HCT116 (cell line): ENCODE measurements around the gene ZNF154. TPM values are rescaled to one million over a fixed set of nuclear protein-coding genes. Genes with fewer than 3 reads are reported as not detected.

Source experiments
- ATAC-seq: fragments of 200-7000 bp; cut with Tn5 transposase; 2 replicates; pipeline ENCODE4 v1.9.1; 2020; ENCODE audit warnings: mild to moderate bottlenecking, moderate library complexity
- BruUV-seq: library from RNA; stranded (reverse); fragments of 400-500 nt; replicated peaks from 2 replicates; lab custom pipeline; 2021; lab: Mats Ljungman, UMichigan
- CTCF ChIA-PET: fragments of 300-600 bp; sonication (Branson Sonifier 250); formaldehyde crosslinking; loops from one replicate; lab custom pipeline; 2021; ENCODE audit warnings: antibody characterized with exemption; lab: Charles Lee
- POLR2A ChIA-PET: fragments of 300-600, 350-600 bp; sonication (Branson Sonifier 250); formaldehyde crosslinking; loops from one replicate; lab custom pipeline; 2021; ENCODE audit warnings: antibody characterized with exemption; lab: Charles Lee
- RAD21 ChIA-PET, 2 experiments: fragments of 300-600 bp; sonication (Branson Sonifier 250); formaldehyde crosslinking; loops; one replicate each; lab custom pipeline; 2023; ENCODE audit warnings: low total read pairs in 2 of 2; ENCODE audit not compliant: uncharacterized antibody in 2 of 2, unreplicated experiment in 2 of 2, low non-redundant PET in 1 of 2; lab: Charles Lee
- DNase-seq: peaks from one replicate; pipeline ENCODE4 v3.0.0-alpha.2; 2010; ENCODE audit warnings: low read depth, low spot score
- H2AFZ ChIP-seq: fragments of 200-600 bp; shearing (Covaris generic), sonication (generic); 2 replicates; pipeline ENCODE4 v1.6.1; 2017; ENCODE audit warnings: low read depth, mixed run types, mixed read lengths, antibody characterized with exemption, low read length; ENCODE audit not compliant: poor library complexity, severe bottlenecking
- H3K27ac ChIP-seq: 2 replicates; pipeline ENCODE4 v1.5.1; 2012; ENCODE audit warnings: low read depth, low read length
- H3K27me3 ChIP-seq: fragments of 200-600 bp; sonication (generic); 2 replicates; pipeline ENCODE4 v1.6.1; 2016; ENCODE audit warnings: mixed run types, low read length, mixed read lengths; ENCODE audit not compliant: insufficient read depth
- H3K36me3 ChIP-seq, 2 experiments: fragments of 200-500 bp in 1 of 2; fragments of 200-600 bp in 1 of 2; sonication (Bioruptor generic) in 1 of 2; sonication (generic) in 1 of 2; 2 replicates each; pipeline versions ENCODE4 v1.5.1 to v1.6.1; 2014 to 2016; ENCODE audit warnings: low read length in 2 of 2, inconsistent platforms in 1 of 2, mixed read lengths in 1 of 2, mixed run types in 1 of 2; ENCODE audit not compliant: insufficient read depth in 2 of 2, control insufficient read depth in 1 of 2
- H3K4me1 ChIP-seq, 2 experiments: fragments of 200-600 bp in 1 of 2; sonication (generic) in 1 of 2; 2 replicates each; pipeline versions ENCODE4 v1.5.1 to v1.6.1; 2012 to 2017; ENCODE audit warnings: low read length in 2 of 2, inconsistent platforms in 1 of 2, mild to moderate bottlenecking in 1 of 2, mixed read lengths in 1 of 2, mixed run types in 1 of 2, moderate library complexity in 1 of 2; ENCODE audit not compliant: insufficient read depth in 2 of 2, control insufficient read depth in 1 of 2
- H3K4me2 ChIP-seq: fragments of 200-600 bp; sonication (generic); 2 replicates; pipeline ENCODE4 v1.6.1; 2017; ENCODE audit warnings: mixed run types, low read length, mixed read lengths
- H3K4me3 ChIP-seq, 2 experiments: fragments of 200-600 bp in 1 of 2; sonication (generic) in 1 of 2; replicated peaks in 1 of 2; 2 replicates each; pipeline ENCODE4 v1.5.1; 2011 to 2016; ENCODE audit warnings: low read length in 2 of 2, control low read depth in 1 of 2, low read depth in 1 of 2, mild to moderate bottlenecking in 1 of 2, mixed read lengths in 1 of 2, mixed run types in 1 of 2
- H3K79me2 ChIP-seq: fragments of 200-600 bp; sonication (generic); 2 replicates; pipeline ENCODE4 v1.6.1; 2017; ENCODE audit warnings: mild to moderate bottlenecking, mixed run types, low read length, moderate library complexity, mixed read lengths; ENCODE audit not compliant: insufficient read depth
- H3K9ac ChIP-seq: fragments of 200-600 bp; sonication (generic); 2 replicates; pipeline ENCODE4 v1.6.1; 2016; ENCODE audit warnings: low read length, mixed read lengths
- H3K9me2 ChIP-seq: fragments of 200-600 bp; sonication (generic), shearing (Covaris generic); 2 replicates; pipeline ENCODE4 v1.6.1; 2017; ENCODE audit warnings: mixed run types, mild to moderate bottlenecking, moderate library complexity; ENCODE audit not compliant: insufficient read depth
- H3K9me3 ChIP-seq, 2 experiments: fragments of 200-500 bp in 1 of 2; fragments of 200-600 bp in 1 of 2; sonication (Bioruptor generic) in 1 of 2; sonication (generic) in 1 of 2; 2 replicates each; pipeline ENCODE4 v1.6.1; 2014 to 2017; ENCODE audit warnings: low read length in 2 of 2, mixed read lengths in 2 of 2, inconsistent platforms in 1 of 2, low read depth in 1 of 2, mild to moderate bottlenecking in 1 of 2, mixed run types in 1 of 2, moderate library complexity in 1 of 2; ENCODE audit not compliant: control insufficient read depth in 1 of 2, insufficient read depth in 1 of 2
- H4K20me1 ChIP-seq: fragments of 200-600 bp; sonication (generic), shearing (Covaris generic); 2 replicates; pipeline ENCODE4 v1.6.1; 2017; ENCODE audit warnings: mixed run types, mild to moderate bottlenecking, moderate library complexity; ENCODE audit not compliant: insufficient read depth
- EGR1 ChIP-seq: IDR thresholded peaks from 2 replicates; pipeline ENCODE4 v1.6.1; 2012; ENCODE audit warnings: low read depth
- EZH2 ChIP-seq: fragments of 200-600 bp; sonication (generic); IDR thresholded peaks from 2 replicates; pipeline ENCODE4 v1.6.1; 2017; ENCODE audit warnings: antibody characterized with exemption, mixed run types
- EZH2phosphoT487 ChIP-seq: fragments of 200-600 bp; IDR thresholded peaks from 2 replicates; pipeline ENCODE4 v1.6.1; 2018; ENCODE audit warnings: antibody characterized with exemption, borderline replicate concordance
- JUND ChIP-seq: IDR thresholded peaks from 2 replicates; pipeline ENCODE4 v1.6.1; 2012
- POLR2A ChIP-seq: IDR thresholded peaks from 2 replicates; pipeline ENCODE4 v1.7.0; 2011; ENCODE audit warnings: borderline replicate concordance; ENCODE audit not compliant: insufficient read depth, insufficient read length; ENCODE audit errors: extremely low read depth
- POLR2AphosphoS5 ChIP-seq: IDR thresholded peaks from 2 replicates; pipeline ENCODE4 v1.6.1; 2011; ENCODE audit warnings: mild to moderate bottlenecking, low read depth, low read length, moderate library complexity
- RAD21 ChIP-seq: IDR thresholded peaks from 2 replicates; pipeline ENCODE4 v1.6.1; 2012; ENCODE audit warnings: low read depth, mild to moderate bottlenecking
- SIN3A ChIP-seq: IDR thresholded peaks from 2 replicates; pipeline ENCODE4 v1.6.1; 2012; ENCODE audit warnings: low read depth
- SP1 ChIP-seq: IDR thresholded peaks from 2 replicates; pipeline ENCODE4 v1.6.1; 2012; ENCODE audit warnings: low read depth
- TCF7L2 ChIP-seq: IDR thresholded peaks from 2 replicates; pipeline ENCODE4 v1.7.0; 2011; ENCODE audit warnings: borderline replicate concordance, inconsistent platforms; ENCODE audit not compliant: insufficient read depth, insufficient read length; ENCODE audit errors: extremely low read depth
- YY1 ChIP-seq: IDR thresholded peaks from 2 replicates; pipeline ENCODE4 v1.6.1; 2011; ENCODE audit warnings: low read length, low read depth, moderate library complexity, mild to moderate bottlenecking; ENCODE audit not compliant: insufficient replicate concordance; ENCODE audit errors: extremely low read depth
- ZFX ChIP-seq: fragments of 450-650 bp; IDR thresholded peaks from 2 replicates; pipeline ENCODE4 v1.6.1; 2017
- intact Hi-C: fragments of 100-400 bp; cut with micrococcal nuclease; formaldehyde crosslinking; loops from 2 replicates; pipeline ENCODE4 v1.10.0; 2022
- total RNA-seq: library from RNA; stranded (reverse); gene quantifications from one replicate; pipeline ENCODE4 v1.2.1, GENCODE V29; 2021; ENCODE audit not compliant: unreplicated experiment
- TF ChIP-seq, protein P1 (sequence below): IDR thresholded peaks from 2 replicates; pipeline ENCODE4 v1.6.1; 2012; ENCODE audit warnings: low read depth

The ZNF154 gene
- total RNA-seq, 1 experiment from 2014 or later = 0.10 TPM

DNA sequence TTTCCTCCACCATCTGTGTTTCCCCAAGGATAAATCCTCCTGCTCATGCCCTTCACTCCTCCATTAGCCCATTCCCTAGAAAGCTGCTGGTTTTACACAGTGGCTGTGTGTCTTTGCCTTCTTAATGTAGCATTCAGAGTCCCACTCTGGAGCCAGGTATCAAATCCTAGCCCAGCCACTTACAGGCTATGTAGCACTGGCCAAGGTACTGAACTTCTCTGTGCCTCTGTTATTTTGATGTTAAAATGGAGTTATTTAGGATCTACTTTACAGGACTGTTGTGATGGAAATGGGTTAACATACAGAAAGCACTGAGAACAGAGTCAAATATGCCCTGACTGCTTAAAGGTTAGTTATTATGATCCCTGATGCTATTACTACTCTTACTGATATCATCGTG lies 41.8 kb downstream of the ZNF154 start:
- no peaks in the 10 kb centered on the region for H3K4me1 ChIP-seq
- H3K9me2 ChIP-seq = no peaks in the 10 kb centered on the region
- TF ChIP-seq SIN3A = no peak
- no peak for TF ChIP-seq JUND
- TF ChIP-seq YY1 = no peak
- no peak for TF ChIP-seq TCF7L2
- no peak for TF ChIP-seq SP1
- TF ChIP-seq POLR2A = no peak
- TF ChIP-seq EGR1 = no peak
- no peak for TF ChIP-seq EZH2phosphoT487
- TF ChIP-seq RAD21 = no peak
- no peak for TF ChIP-seq POLR2AphosphoS5
- TF ChIP-seq, protein P1, sequence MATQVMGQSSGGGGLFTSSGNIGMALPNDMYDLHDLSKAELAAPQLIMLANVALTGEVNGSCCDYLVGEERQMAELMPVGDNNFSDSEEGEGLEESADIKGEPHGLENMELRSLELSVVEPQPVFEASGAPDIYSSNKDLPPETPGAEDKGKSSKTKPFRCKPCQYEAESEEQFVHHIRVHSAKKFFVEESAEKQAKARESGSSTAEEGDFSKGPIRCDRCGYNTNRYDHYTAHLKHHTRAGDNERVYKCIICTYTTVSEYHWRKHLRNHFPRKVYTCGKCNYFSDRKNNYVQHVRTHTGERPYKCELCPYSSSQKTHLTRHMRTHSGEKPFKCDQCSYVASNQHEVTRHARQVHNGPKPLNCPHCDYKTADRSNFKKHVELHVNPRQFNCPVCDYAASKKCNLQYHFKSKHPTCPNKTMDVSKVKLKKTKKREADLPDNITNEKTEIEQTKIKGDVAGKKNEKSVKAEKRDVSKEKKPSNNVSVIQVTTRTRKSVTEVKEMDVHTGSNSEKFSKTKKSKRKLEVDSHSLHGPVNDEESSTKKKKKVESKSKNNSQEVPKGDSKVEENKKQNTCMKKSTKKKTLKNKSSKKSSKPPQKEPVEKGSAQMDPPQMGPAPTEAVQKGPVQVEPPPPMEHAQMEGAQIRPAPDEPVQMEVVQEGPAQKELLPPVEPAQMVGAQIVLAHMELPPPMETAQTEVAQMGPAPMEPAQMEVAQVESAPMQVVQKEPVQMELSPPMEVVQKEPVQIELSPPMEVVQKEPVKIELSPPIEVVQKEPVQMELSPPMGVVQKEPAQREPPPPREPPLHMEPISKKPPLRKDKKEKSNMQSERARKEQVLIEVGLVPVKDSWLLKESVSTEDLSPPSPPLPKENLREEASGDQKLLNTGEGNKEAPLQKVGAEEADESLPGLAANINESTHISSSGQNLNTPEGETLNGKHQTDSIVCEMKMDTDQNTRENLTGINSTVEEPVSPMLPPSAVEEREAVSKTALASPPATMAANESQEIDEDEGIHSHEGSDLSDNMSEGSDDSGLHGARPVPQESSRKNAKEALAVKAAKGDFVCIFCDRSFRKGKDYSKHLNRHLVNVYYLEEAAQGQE = no peak
- no peak for TF ChIP-seq EZH2
- TF ChIP-seq ZFX = no peak
- ChIA-PET POLR2A (no interaction called here), RAD21 (no interaction called here), CTCF (no interaction called here)
- no TSS peak for BruUV-seq
- ATAC-seq (no peak), DNase-seq (no peak)
- intact Hi-C loops = no loop called here
- H3K79me2 ChIP-seq = no peaks in the 10 kb centered on the region
- H3K4me3 ChIP-seq = no peak overlapping the region
- no peak overlapping the region for H3K4me2 ChIP-seq
- H3K27me3 ChIP-seq = no peaks in the 10 kb centered on the region
- H3K27ac ChIP-seq = no peak overlapping the region
- H3K36me3 ChIP-seq = no peaks in the 10 kb centered on the region
- H3K9me3 ChIP-seq = no peaks in the 10 kb centered on the region
- no peak overlapping the region for H2AFZ ChIP-seq
- no peak overlapping the region for H3K9ac ChIP-seq
- no peaks in the 10 kb centered on the region for H4K20me1 ChIP-seq
